Breast epithelium (tissue), 4 donors: ENCODE results near the gene GNG7. TPM values are rescaled to one million over a fixed set of nuclear protein-coding genes. Genes with fewer than 3 reads are reported as not detected.

Experiments
- DNase-seq, 2 donors: peaks; one replicate each; pipeline ENCODE4 v3.0.0-alpha.2; 2019; ENCODE audit warnings: low spot score in 2 of 2
- H3K27ac ChIP-seq, 2 donors: fragments of 200-600 bp; sonication (generic) in 1 of 2; one replicate each; pipeline ENCODE4 v1.5.1; 2016 to 2019; ENCODE audit warnings: mild to moderate bottlenecking in 1 of 2
- H3K27me3 ChIP-seq, 2 donors: fragments of 200-600 bp; sonication (generic) in 1 of 2; one replicate each; pipeline versions ENCODE4 v1.5.1 to v1.6.0; 2017 to 2019; ENCODE audit warnings: control low read depth in 1 of 2, mild to moderate bottlenecking in 1 of 2
- H3K36me3 ChIP-seq: fragments of 200-600 bp; one replicate; pipeline ENCODE4 v1.5.1; 2019
- H3K4me1 ChIP-seq, 2 donors: fragments of 200-600 bp; sonication (generic); one replicate each; pipeline ENCODE4 v1.5.1; 2016 to 2019; ENCODE audit warnings: control low read depth in 1 of 2
- H3K4me3 ChIP-seq, 3 donors: fragments of 200-600 bp; sonication (generic); 1 replicate in 2 of 3; 2 replicates in 1 of 3; pipeline ENCODE4 v1.5.1; 2016 to 2019; ENCODE audit warnings: mild to moderate bottlenecking in 3 of 3, moderate library complexity in 2 of 3
- H3K9me3 ChIP-seq, 2 donors: fragments of 200-600 bp; sonication (generic) in 1 of 2; one replicate each; pipeline ENCODE4 v1.5.1; 2016 to 2019; ENCODE audit warnings: control low read depth in 1 of 2
- POLR2A ChIP-seq: fragments of 450-650 bp; IDR thresholded peaks from one replicate; pipeline ENCODE4 v1.6.1; 2016; ENCODE audit warnings: antibody characterized with exemption, mild to moderate bottlenecking, moderate library complexity
- POLR2AphosphoS5 ChIP-seq, 3 donors: sonication (generic); formaldehyde crosslinking; IDR thresholded peaks; one replicate each; pipeline ENCODE4 v1.6.1; 2017; ENCODE audit warnings: antibody characterized with exemption in 3 of 3
- intact Hi-C: fragments of 100-400 bp; cut with DNase I; formaldehyde crosslinking; loops from one replicate; pipeline ENCODE4 v1.15.1; 2023; ENCODE audit warnings: low total_unique reads
- total RNA-seq, 3 donors: library from RNA; depleted of rRNA; stranded (reverse); fragments of >200 nt; gene quantifications; one replicate each; pipeline ENCODE4 v1.1.0, GENCODE V29; 2016
- TF ChIP-seq, protein P1 (sequence below), 3 donors: fragments of 450-650 bp; IDR thresholded peaks; one replicate each; pipeline ENCODE4 v1.5.1; 2016 to 2017; ENCODE audit warnings: antibody characterized with exemption in 3 of 3, mild to moderate bottlenecking in 3 of 3, moderate library complexity in 3 of 3

The GNG7 gene
- total RNA-seq, 3 donors from 2014 or later = 1.6 to 7.8 (median 4.3) TPM

GRCh38 chr19:2556221-2557092, 146.0 kb downstream of the GNG7 start:
- TF ChIP-seq, protein P1, sequence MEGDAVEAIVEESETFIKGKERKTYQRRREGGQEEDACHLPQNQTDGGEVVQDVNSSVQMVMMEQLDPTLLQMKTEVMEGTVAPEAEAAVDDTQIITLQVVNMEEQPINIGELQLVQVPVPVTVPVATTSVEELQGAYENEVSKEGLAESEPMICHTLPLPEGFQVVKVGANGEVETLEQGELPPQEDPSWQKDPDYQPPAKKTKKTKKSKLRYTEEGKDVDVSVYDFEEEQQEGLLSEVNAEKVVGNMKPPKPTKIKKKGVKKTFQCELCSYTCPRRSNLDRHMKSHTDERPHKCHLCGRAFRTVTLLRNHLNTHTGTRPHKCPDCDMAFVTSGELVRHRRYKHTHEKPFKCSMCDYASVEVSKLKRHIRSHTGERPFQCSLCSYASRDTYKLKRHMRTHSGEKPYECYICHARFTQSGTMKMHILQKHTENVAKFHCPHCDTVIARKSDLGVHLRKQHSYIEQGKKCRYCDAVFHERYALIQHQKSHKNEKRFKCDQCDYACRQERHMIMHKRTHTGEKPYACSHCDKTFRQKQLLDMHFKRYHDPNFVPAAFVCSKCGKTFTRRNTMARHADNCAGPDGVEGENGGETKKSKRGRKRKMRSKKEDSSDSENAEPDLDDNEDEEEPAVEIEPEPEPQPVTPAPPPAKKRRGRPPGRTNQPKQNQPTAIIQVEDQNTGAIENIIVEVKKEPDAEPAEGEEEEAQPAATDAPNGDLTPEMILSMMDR (IDR thresholded peaks at IDR 0.05) = no peak
- TF ChIP-seq POLR2AphosphoS5 (IDR thresholded peaks at IDR 0.05) (no peak), POLR2A (no peak)
- H3K27ac ChIP-seq = peak overlapping the region; percentile 54
- intact Hi-C loops = no loop called here

GRCh38 chr19:2555422-2556220, 146.9 kb downstream of the GNG7 start:
- Histone ChIP-seq H3K4me3 (no peak overlapping the region), H3K36me3 (no peaks in the 10 kb centered on the region), H3K9me3 (no peaks in the 10 kb centered on the region), H3K27me3 (no peaks in the 10 kb centered on the region), H3K27ac (peak overlapping the region; percentile 54), H3K4me1 (peaks cover 0 to 6% of the 10 kb centered on the region in 2 donors)
- TF ChIP-seq POLR2AphosphoS5 (IDR thresholded peaks at IDR 0.05) = no peak
- TF ChIP-seq, protein P1 (IDR thresholded peaks at IDR 0.05) = no peak
- no peak for TF ChIP-seq POLR2A
- DNase-seq = no peak
- intact Hi-C loops = no loop called here

More at GRCh38 chr19:2556221-2557092, 146.0 kb downstream of the GNG7 start:
- Histone ChIP-seq H3K4me3 (no peak overlapping the region), H3K9me3 (no peaks in the 10 kb centered on the region), H3K27me3 (no peaks in the 10 kb centered on the region), H3K4me1 (peaks cover 0 to 6% of the 10 kb centered on the region in 2 donors), H3K36me3 (no peaks in the 10 kb centered on the region)
- no peak for DNase-seq

- Histone ChIP-seq H3K27ac (no peak overlapping the region), H3K9me3 (no peaks in the 10 kb centered on the region), H3K4me1 (peaks cover 0 to 6% of the 10 kb centered on the region in 2 donors), H3K27me3 (no peaks in the 10 kb centered on the region), H3K36me3 (no peaks in the 10 kb centered on the region), H3K4me3 (no peak overlapping the region)
- TF ChIP-seq POLR2AphosphoS5 (IDR thresholded peaks at IDR 0.05) (no peak), POLR2A (no peak)
- TF ChIP-seq, protein P1 (IDR thresholded peaks at IDR 0.05) = no peak
- intact Hi-C loops = no loop called here
- no peak for DNase-seq
These were observed 147.6 kb downstream of the GNG7 start for GRCh38 chr19:2554856-2555255.

DNA sequence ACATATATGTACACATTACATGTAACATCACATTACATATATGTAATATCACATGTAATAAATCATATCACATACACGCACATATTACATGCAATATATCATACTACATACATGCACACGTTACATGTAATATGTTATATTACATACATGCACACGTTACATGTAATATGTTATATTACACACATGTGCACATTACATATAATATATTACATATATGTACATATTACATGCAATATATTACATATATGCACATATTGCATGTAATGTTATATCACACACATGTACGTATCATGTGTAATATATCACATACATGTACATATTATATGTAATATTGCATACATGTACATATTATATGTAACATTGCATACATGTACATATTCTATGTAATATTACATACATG, 149.0 kb downstream of the GNG7 start:
- peaks cover 0 to 6% of the 10 kb centered on the region in 2 donors for H3K4me1 ChIP-seq
- no peaks in the 10 kb centered on the region for H3K36me3 ChIP-seq
- H3K9me3 ChIP-seq = no peaks in the 10 kb centered on the region
- intact Hi-C loops = no loop called here
- no peaks in the 10 kb centered on the region for H3K27me3 ChIP-seq
- no peak for TF ChIP-seq POLR2A
- TF ChIP-seq, protein P1 (IDR thresholded peaks at IDR 0.05) = no peak
- TF ChIP-seq POLR2AphosphoS5 (IDR thresholded peaks at IDR 0.05) = no peak
- no peak for DNase-seq
- H3K27ac ChIP-seq = no peak overlapping the region
- no peak overlapping the region for H3K4me3 ChIP-seq

GRCh38 chr19:2552859-2553258, 149.6 kb downstream of the GNG7 start:
- peak overlapping the region in 1 of 3 donors; percentile 3 for H3K4me3 ChIP-seq
- no peak for TF ChIP-seq POLR2AphosphoS5 (IDR thresholded peaks at IDR 0.05)
- TF ChIP-seq, protein P1 (IDR thresholded peaks at IDR 0.05) = no peak
- TF ChIP-seq POLR2A = no peak
- no peak for DNase-seq
- no peaks in the 10 kb centered on the region for H3K36me3 ChIP-seq
- H3K4me1 ChIP-seq = peaks cover 0 to 6% of the 10 kb centered on the region in 2 donors
- peak overlapping the region in 1 of 2 donors; percentile 15 for H3K27ac ChIP-seq
- no peaks in the 10 kb centered on the region for H3K9me3 ChIP-seq
- H3K27me3 ChIP-seq = no peaks in the 10 kb centered on the region
- intact Hi-C loops = no loop called here
